Measurements from ENCODE around the gene RING1. TPM values are rescaled to one million over a fixed set of nuclear protein-coding genes. Genes with fewer than 3 reads are reported as not detected.

RING1 gene
- total RNA-seq, 1 experiment from 2014 or later, result 31.0 TPM

GRCh38 chr6:33189164-33189563 is 19.1 kb upstream of the RING1 start:
- Mint-ChIP-seq H3K36me3 (ENCODE audit: insufficient read depth in 1 of 3, low read depth in 3 of 3) (peaks cover 0 to 4% (median 0%) of the 10 kb centered on the region in 3 experiments; a peak in 2 of 7 replicates), H3K9me3 (no peaks in the 10 kb centered on the region; a peak in 1 of 5 replicates), H3K4me3 (no peak overlapping the region), H3K4me1 (peaks cover 20 to 25% of the 10 kb centered on the region in 2 experiments), H3K27me3 (ENCODE audit: low read depth) (peaks cover 78% of the 10 kb centered on the region), H3K27ac (no peak overlapping the region)
- Histone ChIP-seq H4K8ac (replicated peaks; ENCODE audit: insufficient read length, low read depth, low read length) (no peak overlapping the region), H3K79me1 (ENCODE audit: insufficient read depth, low read depth, low read length, poor library complexity, severe bottlenecking) (no peaks in the 10 kb centered on the region), H3K27me3 (ENCODE audit: insufficient read depth, low read length) (peaks cover 3% of the 10 kb centered on the region; the same call in 1 of the 2 replicates), H3K18ac (ENCODE audit: insufficient read length, low read depth, low read length) (no peak overlapping the region), H3K79me2 (ENCODE audit: insufficient read depth, low read length) (no peaks in the 10 kb centered on the region), H3K4me1 (ENCODE audit: insufficient read depth, low read length) (no peaks in the 10 kb centered on the region; the same call in 1 of the 2 replicates), H3K23me2 (ENCODE audit: insufficient read length, low read depth, low read length, poor library complexity, severe bottlenecking) (peaks cover 11% of the 10 kb centered on the region), H2BK5ac (ENCODE audit: insufficient read length, low read length) (no peak overlapping the region), H3K4me2 (ENCODE audit: insufficient read depth, insufficient read length, low read length) (no peak overlapping the region), H2AK5ac (ENCODE audit: insufficient read length, low read length) (no peak overlapping the region), H3K4ac (ENCODE audit: low read depth, low read length) (no peak overlapping the region), H2BK12ac (ENCODE audit: insufficient read length, low read depth, low read length) (no peak overlapping the region), H2BK20ac (ENCODE audit: low read depth, low read length, poor library complexity, severe bottlenecking) (no peak overlapping the region), H2AFZ (ENCODE audit: low read length) (no peak overlapping the region), H3K14ac (ENCODE audit: insufficient read depth, low read length) (no peak overlapping the region), H3K23ac (ENCODE audit: insufficient read length, low read depth, low read length) (no peak overlapping the region), H3K9ac (ENCODE audit: extremely low read depth, insufficient read length, low read length) (no peak overlapping the region), H3K27ac (ENCODE audit: insufficient read length, low read depth, low read length) (no peak overlapping the region), H4K5ac (ENCODE audit: insufficient read length, low read depth, low read length) (no peak overlapping the region), H3K56ac (ENCODE audit: insufficient read length, low read depth, low read length) (no peak overlapping the region), H2BK120ac (ENCODE audit: low read depth, low read length, poor library complexity, severe bottlenecking) (no peak overlapping the region), H2BK15ac (ENCODE audit: low read depth, low read length) (no peak overlapping the region), H4K20me1 (ENCODE audit: control insufficient read depth, insufficient read depth, insufficient read length) (no peaks in the 10 kb centered on the region), H4K91ac (ENCODE audit: insufficient read length, low read depth, low read length) (no peak overlapping the region), H3T11ph (ENCODE audit: low read length) (no peak overlapping the region), H3K9me3 (ENCODE audit: control insufficient read depth, low read depth, low read length) (no peaks in the 10 kb centered on the region)
- WGBS (ENCODE audit: extremely low coverage, insufficient read length, low lambda C conversion rate), result no CpG with 5 or more reads among the region's 8 CpGs
- TF ChIP-seq CTCF (conservative IDR thresholded peaks at IDR 0.05), result no peak
- no peak for DNase-seq
